ENCODE results near the gene SLC47A2.

SLC47A2 gene

GRCh38 chr17:19661121-19661520 is 55.3 kb downstream of the SLC47A2 start:
- no peaks in the 10 kb centered on the region for H3K36me3 ChIP-seq (ENCODE audit: insufficient read depth, low read length)
- no peak overlapping the region for H3K4me3 ChIP-seq (ENCODE audit: low read depth in 1 of 2, low read length in 2 of 2)
- H2AFZ ChIP-seq (ENCODE audit: low read depth, low read length): no peak overlapping the region
- DNase-seq: no peak
- no peaks in the 10 kb centered on the region for H4K20me1 ChIP-seq (ENCODE audit: insufficient read depth, low read length)
- H3K4me2 ChIP-seq (ENCODE audit: insufficient read depth, low read length): no peak overlapping the region
- H3K27me3 ChIP-seq (ENCODE audit: insufficient read depth, low read length, poor library complexity): peaks cover 37% of the 10 kb centered on the region
- no peaks in the 10 kb centered on the region for H3K4me1 ChIP-seq (ENCODE audit: insufficient read depth, low read length)
- ATAC-seq (ENCODE audit: insufficient read depth, low read depth): no peak
- H3K9me3 ChIP-seq (ENCODE audit: insufficient read depth, low read length, severe bottlenecking): no peaks in the 10 kb centered on the region
- no peak overlapping the region for H3K27ac ChIP-seq (ENCODE audit: low read length)
- no peaks in the 10 kb centered on the region for H3K79me2 ChIP-seq (ENCODE audit: insufficient read depth, low read length)
- H3K9ac ChIP-seq (ENCODE audit: low read depth, low read length): no peak overlapping the region
- no peak for TF ChIP-seq EZH2 (IDR thresholded peaks at IDR 0.05; ENCODE audit: borderline replicate concordance, low read depth, low read length, severe bottlenecking)
- TF ChIP-seq CTCF (IDR thresholded peaks at IDR 0.05; ENCODE audit: borderline replicate concordance, extremely low read depth, low read length, poor library complexity, severe bottlenecking): no peak

GRCh38 chr17:19660219-19660870 is 56.0 kb downstream of the SLC47A2 start:
- ATAC-seq (ENCODE audit: insufficient read depth, low read depth): no peak
- no peaks in the 10 kb centered on the region for H3K79me2 ChIP-seq (ENCODE audit: insufficient read depth, low read length)
- no peak overlapping the region for H3K4me2 ChIP-seq (ENCODE audit: insufficient read depth, low read length)
- no peak overlapping the region for H3K27ac ChIP-seq (ENCODE audit: low read length)
- H3K9ac ChIP-seq (ENCODE audit: low read depth, low read length): no peak overlapping the region
- no peaks in the 10 kb centered on the region for H3K4me1 ChIP-seq (ENCODE audit: insufficient read depth, low read length)
- no peaks in the 10 kb centered on the region for H4K20me1 ChIP-seq (ENCODE audit: insufficient read depth, low read length)
- no peaks in the 10 kb centered on the region for H3K9me3 ChIP-seq (ENCODE audit: insufficient read depth, low read length, severe bottlenecking)
- no peak for DNase-seq
- no peak overlapping the region for H2AFZ ChIP-seq (ENCODE audit: low read depth, low read length)
- no peak overlapping the region for H3K4me3 ChIP-seq (ENCODE audit: low read depth in 1 of 2, low read length in 2 of 2)
- no peak for TF ChIP-seq EZH2 (IDR thresholded peaks at IDR 0.05; ENCODE audit: borderline replicate concordance, low read depth, low read length, severe bottlenecking)
- no peak for TF ChIP-seq CTCF (IDR thresholded peaks at IDR 0.05; ENCODE audit: borderline replicate concordance, extremely low read depth, low read length, poor library complexity, severe bottlenecking)
- no peaks in the 10 kb centered on the region for H3K36me3 ChIP-seq (ENCODE audit: insufficient read depth, low read length)
- H3K27me3 ChIP-seq (ENCODE audit: insufficient read depth, low read length, poor library complexity): peaks cover 33% of the 10 kb centered on the region

GRCh38 chr17:19659366-19660177 is 56.8 kb downstream of the SLC47A2 start:
- H3K9me3 ChIP-seq (ENCODE audit: insufficient read depth, low read length, severe bottlenecking): no peaks in the 10 kb centered on the region
- H2AFZ ChIP-seq (ENCODE audit: low read depth, low read length): no peak overlapping the region
- H3K79me2 ChIP-seq (ENCODE audit: insufficient read depth, low read length): no peaks in the 10 kb centered on the region
- H3K27ac ChIP-seq (ENCODE audit: low read length): no peak overlapping the region
- H3K4me2 ChIP-seq (ENCODE audit: insufficient read depth, low read length): no peak overlapping the region
- no peak for DNase-seq
- TF ChIP-seq EZH2 (IDR thresholded peaks at IDR 0.05; ENCODE audit: borderline replicate concordance, low read depth, low read length, severe bottlenecking): no peak
- TF ChIP-seq CTCF (IDR thresholded peaks at IDR 0.05; ENCODE audit: borderline replicate concordance, extremely low read depth, low read length, poor library complexity, severe bottlenecking): no peak
- H3K4me1 ChIP-seq (ENCODE audit: insufficient read depth, low read length): no peaks in the 10 kb centered on the region
- no peak overlapping the region for H3K9ac ChIP-seq (ENCODE audit: low read depth, low read length)
- no peak overlapping the region for H3K4me3 ChIP-seq (ENCODE audit: low read depth in 1 of 2, low read length in 2 of 2)
- no peaks in the 10 kb centered on the region for H4K20me1 ChIP-seq (ENCODE audit: insufficient read depth, low read length)
- H3K27me3 ChIP-seq (ENCODE audit: insufficient read depth, low read length, poor library complexity): peaks cover 31% of the 10 kb centered on the region
- ATAC-seq (ENCODE audit: insufficient read depth, low read depth): no peak
- no peaks in the 10 kb centered on the region for H3K36me3 ChIP-seq (ENCODE audit: insufficient read depth, low read length)

All from DND-41 (cell line).